GM21717 (cell line): Measurements from ENCODE around the gene NCAM1.
"Not testable (repeated sequence)": the region's sequence is repeated elsewhere in the genome, so short reads cannot be mapped to it uniquely, and the experiment has no call there.

Source experiments
- ATAC-seq: cut with Tn5 transposase; IDR thresholded peaks from one replicate; pipeline ENCODE4 v1.9.1; 2021; ENCODE audit warnings: mild to moderate bottlenecking, moderate library complexity; ENCODE audit not compliant: unreplicated experiment

NCAM1 gene

GRCh38 chr11:112961146-112961668, at the start of gene NCAM1:
Gene NCAM1, plus strand, starts transcription at chr11:112961420.
- no peak for ATAC-seq

- no peak for ATAC-seq
Measured at GRCh38 chr11:112922606-112923005, 38.6 kb upstream of the NCAM1 start.

GRCh38 chr11:112924836-112925235, 36.4 kb upstream of the NCAM1 start:
- not testable (repeated sequence) for ATAC-seq

- ATAC-seq: no peak
Measured at GRCh38 chr11:112925516-112926310, 35.5 kb upstream of the NCAM1 start.

DNA sequence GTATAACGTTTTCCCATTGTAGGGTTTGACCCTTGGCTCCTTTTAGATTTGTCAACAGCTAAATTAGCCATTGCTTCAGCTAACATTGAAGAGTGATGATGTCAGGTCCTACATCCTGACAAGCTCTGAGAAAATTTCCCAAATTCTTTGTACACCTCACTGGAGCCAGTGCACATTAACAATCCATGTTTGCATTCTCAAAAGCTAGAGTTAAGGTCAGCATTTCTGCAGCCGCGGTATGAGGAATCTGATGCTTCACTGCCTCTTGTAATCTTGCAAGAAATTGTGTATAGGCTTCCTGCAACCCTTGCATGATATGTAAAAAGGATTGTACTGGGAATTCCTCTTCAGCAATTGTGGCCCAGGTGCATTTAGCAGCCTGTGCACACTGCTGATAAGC, 33.1 kb upstream of the NCAM1 start:
- no peak for ATAC-seq

- ATAC-seq: no peak
Measured at GRCh38 chr11:112929432-112929831, 31.8 kb upstream of the NCAM1 start.

DNA sequence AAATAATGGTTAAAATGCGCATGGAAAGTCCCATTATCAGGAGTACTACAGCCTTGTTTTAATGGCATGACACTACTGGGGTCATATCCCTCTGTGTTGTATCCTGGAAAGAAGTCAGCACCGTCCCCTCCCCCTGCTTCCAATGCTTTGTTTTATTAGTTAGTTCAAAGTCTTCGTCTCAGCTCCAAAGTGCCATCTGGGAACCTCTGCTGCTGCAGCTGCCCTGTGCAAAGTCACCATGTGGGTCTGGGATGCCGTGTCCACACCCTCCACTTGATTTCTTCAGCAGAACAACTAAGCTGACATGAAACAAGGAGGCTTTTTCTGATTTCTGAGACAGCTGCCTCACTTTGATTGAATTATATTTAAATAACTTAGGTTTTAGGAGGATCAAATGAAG, 29.5 kb upstream of the NCAM1 start:
- ATAC-seq: no peak

DNA sequence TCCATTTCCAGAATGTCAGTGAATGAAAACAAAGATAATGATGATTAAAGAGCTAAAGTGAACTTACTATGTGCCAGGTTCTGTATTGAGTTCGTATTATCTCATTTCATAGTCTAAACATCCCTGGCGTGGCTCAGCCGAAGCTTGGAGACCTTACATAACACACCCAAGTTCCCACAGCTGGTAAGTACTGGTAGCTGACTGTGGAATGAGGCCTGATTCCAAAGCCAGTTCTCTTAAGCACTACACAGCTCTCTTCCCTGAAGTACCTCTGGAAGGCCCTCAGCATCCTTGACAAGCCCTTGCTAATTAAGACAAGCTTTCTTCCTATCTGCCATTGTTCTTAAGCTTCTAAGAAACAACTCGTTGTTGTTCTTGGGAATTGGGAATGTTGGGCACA, 28.6 kb upstream of the NCAM1 start:
- ATAC-seq: no peak

DNA sequence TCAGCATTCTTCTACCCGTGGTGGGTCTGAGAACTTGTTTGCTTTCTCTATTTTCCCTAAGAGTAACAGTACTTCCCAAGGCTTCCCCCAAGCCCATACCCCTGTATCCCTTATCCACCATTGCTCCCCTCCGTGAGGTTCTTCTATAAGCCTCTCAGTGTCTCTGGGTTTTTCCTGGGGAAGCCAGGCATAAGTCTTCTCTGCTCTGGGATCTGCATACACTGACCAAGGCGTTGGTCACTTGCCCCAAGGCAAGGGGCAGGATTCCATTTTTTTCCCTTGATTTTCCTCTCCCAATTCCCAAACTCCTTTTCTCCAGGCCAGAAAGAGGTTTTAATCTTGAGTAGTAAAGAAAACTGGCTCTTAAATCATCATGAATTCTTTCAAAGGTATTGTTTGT, 27.2 kb upstream of the NCAM1 start:
- ATAC-seq: no peak

GRCh38 chr11:112941104-112941503, 20.1 kb upstream of the NCAM1 start:
- ATAC-seq: no peak

DNA sequence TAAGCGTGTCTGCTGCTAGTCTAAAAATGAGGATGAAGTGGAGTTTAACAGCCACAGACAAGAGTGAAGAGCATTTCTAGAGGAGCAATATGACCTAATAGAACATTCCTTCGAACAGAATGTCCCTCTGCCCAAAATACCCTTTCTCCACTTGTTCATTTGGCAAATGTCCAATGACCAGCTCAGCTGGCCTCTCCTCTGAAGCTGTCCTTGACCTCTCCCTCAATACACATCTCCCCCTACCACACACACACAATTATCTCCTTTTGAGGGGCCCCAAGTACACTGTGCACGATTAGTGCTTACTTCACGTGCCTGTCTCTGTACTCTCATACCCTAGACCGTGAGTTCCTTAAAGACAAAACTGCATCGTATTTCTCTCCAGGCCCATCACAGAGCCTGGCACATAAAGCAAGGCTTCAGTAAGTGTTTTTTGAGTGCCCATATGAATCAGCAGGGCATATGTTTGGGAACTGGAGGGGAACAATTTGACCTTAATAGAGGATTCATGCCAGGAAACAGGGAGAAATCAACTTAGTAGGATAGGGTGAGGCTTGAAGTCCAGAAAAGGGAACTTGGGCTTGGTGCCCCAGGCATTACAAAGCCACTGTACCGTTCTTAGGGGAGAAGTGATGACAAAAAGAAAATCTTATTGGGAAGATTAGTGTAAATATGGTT, 18.1 kb upstream of the NCAM1 start:
- ATAC-seq: no peak

DNA sequence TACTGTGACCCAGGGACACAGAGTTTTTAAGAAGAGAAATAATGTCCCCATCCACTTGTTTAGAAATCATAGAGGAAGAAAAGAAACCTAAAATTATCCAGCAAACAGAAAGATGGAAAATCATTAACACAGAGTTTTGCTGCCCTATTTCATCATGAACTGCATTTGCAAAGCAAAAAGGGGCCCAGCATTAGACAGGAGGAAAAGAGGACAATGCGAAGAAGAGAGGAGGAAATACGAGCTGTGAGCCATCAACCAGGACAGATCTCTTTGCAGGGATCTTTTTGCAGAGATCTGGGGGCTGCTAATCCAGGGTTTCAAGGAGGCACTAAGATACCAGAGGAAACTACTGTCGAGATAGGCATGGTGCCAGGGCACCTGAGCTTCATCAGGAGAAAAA, 14.4 kb upstream of the NCAM1 start:
- ATAC-seq: no peak

DNA sequence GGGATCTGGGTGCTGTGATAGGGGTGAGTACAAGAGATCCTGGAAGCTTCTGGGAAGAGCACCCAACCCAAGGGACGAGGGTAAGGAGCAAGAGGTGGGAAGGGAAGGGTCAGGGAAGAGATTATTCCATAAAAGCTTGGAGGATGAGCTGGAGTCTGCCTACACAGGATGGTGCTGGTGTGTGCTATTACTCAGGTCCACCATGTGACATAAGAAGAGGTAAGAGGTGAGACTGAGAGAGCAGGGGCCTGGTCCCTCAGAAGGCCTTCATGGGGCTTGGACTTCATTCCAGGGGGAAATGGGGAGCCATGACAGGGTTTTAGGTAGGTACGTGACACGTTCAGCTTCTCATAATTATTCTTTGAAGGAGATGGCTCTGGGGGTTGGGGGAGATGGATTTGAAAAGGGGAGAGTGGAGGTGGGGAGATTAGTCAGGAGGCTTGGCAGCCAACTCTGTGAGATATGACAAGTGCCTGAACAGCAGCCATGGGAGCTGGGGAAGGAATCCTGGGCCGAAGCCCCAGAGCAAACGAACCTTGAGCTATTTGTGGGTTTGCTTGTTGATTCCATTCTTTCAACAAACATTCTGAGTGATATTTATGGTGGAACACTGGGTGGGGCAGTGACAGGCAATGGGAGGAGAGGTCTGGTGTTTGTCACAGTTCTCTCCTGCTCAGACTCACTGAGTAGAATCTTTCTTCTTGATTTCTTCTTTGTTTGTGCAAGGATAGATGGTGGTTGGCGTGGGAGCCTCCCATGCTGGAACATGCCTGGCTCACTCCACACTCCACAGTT, 11.2 kb upstream of the NCAM1 start:
- no peak for ATAC-seq

DNA sequence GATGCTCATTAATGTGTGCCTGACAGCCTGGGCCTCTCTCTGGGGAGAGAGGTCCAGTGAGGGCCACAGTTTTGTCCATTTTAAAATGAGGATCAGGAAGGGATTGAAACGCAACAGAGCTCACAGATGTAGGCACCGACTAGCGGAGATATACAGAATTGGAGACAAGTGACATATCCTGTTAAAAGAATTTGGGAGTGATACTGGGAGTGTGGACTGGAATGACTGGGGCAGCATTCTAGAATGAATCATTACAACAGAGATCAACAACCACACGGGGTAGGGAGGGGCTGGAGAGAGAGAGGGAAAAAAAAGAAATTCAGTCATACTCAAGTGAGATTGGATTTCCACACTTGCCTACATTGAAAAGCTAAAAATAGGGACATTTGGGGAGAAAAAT, 2.5 kb upstream of the NCAM1 start:
- no peak for ATAC-seq

GRCh38 chr11:112961751-112962578, 745 bp downstream of the NCAM1 start:
- no peak for ATAC-seq

GRCh38 chr11:112962579-112963367, 1.6 kb downstream of the NCAM1 start:
- no peak for ATAC-seq

DNA sequence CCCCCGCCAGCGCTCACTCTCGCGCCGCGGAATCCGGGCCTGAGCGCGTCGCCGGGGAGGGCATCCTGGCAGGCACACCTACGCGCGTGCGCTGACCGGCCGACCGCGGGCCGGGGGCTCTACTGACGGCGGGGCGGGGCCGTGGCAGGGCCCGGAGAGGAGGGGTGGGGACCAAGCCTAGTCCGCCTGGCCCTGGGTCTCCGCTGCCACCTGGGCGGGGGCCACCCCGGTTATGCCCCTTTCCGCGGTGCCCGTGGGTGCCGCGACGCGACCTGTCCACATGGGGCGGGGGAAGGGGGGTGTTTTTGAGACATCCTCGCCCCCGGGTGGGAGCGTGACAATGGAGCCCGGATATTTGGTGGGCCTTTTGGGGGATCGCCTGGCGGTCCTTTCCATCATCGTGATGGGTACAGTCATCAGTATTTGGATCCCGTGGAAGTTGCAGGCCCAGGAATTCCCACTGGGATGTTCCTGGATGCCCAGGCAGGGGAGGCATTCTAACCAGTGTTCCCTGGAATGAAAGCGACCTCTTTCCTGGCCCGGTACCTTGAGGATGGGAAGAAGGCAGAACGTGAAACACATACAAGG, 2.2 kb downstream of the NCAM1 start:
- no peak for ATAC-seq

- ATAC-seq: no peak
Measured at GRCh38 chr11:112965656-112966055, 4.4 kb downstream of the NCAM1 start.

DNA sequence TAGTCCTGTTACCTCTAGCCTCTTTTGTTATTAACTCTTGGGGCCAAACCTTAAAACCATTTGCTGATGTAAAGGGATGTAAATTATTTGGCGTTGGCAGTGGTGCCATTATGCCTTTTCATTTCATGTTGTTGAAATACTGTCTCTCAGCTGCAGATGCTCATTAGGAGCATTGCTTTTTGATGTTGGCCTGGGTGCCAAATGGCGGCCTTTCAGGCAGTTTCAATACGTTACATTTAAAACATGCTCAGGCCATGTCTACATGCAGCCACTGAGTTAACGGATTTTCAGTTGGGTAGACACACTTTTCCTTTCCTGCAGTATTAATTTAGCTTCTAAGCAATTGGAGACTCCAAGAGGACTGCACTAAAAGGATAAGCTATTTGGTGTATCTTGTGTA, 5.3 kb downstream of the NCAM1 start:
- ATAC-seq: no peak
